ENCODE results near the gene ADRB1. TPM values are rescaled to one million over a fixed set of nuclear protein-coding genes. Genes with fewer than 3 reads are reported as not detected.

ADRB1 gene
- total RNA-seq, 4 donors from 2014 or later = 3.1 to 8.0 (median 4.6) TPM; not detected in 1

GRCh38 chr10:114015708-114016107 is 28.0 kb upstream of the ADRB1 start:
- DNase-seq = no peak
- no peak overlapping the region for H3K27ac ChIP-seq
- TF ChIP-seq POLR2A (IDR thresholded peaks at IDR 0.05) = no peak
- TF ChIP-seq, protein P1, sequence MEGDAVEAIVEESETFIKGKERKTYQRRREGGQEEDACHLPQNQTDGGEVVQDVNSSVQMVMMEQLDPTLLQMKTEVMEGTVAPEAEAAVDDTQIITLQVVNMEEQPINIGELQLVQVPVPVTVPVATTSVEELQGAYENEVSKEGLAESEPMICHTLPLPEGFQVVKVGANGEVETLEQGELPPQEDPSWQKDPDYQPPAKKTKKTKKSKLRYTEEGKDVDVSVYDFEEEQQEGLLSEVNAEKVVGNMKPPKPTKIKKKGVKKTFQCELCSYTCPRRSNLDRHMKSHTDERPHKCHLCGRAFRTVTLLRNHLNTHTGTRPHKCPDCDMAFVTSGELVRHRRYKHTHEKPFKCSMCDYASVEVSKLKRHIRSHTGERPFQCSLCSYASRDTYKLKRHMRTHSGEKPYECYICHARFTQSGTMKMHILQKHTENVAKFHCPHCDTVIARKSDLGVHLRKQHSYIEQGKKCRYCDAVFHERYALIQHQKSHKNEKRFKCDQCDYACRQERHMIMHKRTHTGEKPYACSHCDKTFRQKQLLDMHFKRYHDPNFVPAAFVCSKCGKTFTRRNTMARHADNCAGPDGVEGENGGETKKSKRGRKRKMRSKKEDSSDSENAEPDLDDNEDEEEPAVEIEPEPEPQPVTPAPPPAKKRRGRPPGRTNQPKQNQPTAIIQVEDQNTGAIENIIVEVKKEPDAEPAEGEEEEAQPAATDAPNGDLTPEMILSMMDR (IDR thresholded peaks at IDR 0.05) = no peak
- no peaks in the 10 kb centered on the region for H3K27me3 ChIP-seq
- no peaks in the 10 kb centered on the region for H3K36me3 ChIP-seq
- H3K4me1 ChIP-seq = no peaks in the 10 kb centered on the region
- H3K4me3 ChIP-seq = no peak overlapping the region
- H3K9me3 ChIP-seq = no peaks in the 10 kb centered on the region

DNA sequence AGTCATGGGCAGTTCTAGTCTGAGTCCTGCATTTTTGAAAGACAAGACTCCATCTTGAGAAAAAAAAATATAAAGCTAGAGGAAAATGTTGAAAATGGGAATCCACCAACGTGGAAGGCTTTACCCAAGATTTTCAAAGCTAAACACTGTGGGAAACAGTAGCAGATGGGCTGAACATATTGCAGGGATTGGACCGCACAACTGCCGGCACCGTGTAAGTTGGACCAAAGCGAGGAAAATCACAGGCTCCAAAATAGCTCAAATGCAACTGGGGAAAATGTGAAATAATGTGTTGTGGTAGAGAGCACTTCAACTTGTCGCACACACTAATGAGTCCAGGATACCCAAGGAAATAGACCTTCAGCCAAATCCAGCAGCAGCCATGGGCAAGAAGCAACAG is 26.4 kb upstream of the ADRB1 start:
- H3K27me3 ChIP-seq = no peaks in the 10 kb centered on the region
- no peak for TF ChIP-seq POLR2A (IDR thresholded peaks at IDR 0.05)
- TF ChIP-seq, protein P1 (IDR thresholded peaks at IDR 0.05) = no peak
- H3K27ac ChIP-seq = no peak overlapping the region
- H3K36me3 ChIP-seq = no peaks in the 10 kb centered on the region
- H3K4me3 ChIP-seq = no peak overlapping the region
- H3K9me3 ChIP-seq = no peaks in the 10 kb centered on the region
- no peak for DNase-seq
- no peaks in the 10 kb centered on the region for H3K4me1 ChIP-seq

GRCh38 chr10:114017873-114018272 is 25.8 kb upstream of the ADRB1 start:
- DNase-seq = no peak
- no peaks in the 10 kb centered on the region for H3K27me3 ChIP-seq
- H3K27ac ChIP-seq = no peak overlapping the region
- TF ChIP-seq, protein P1 (IDR thresholded peaks at IDR 0.05) = no peak
- no peaks in the 10 kb centered on the region for H3K4me1 ChIP-seq
- H3K36me3 ChIP-seq = no peaks in the 10 kb centered on the region
- no peak overlapping the region for H3K4me3 ChIP-seq
- H3K9me3 ChIP-seq = no peaks in the 10 kb centered on the region

- Histone ChIP-seq H3K36me3 (no peaks in the 10 kb centered on the region), H3K27ac (no peak overlapping the region), H3K9me3 (no peaks in the 10 kb centered on the region), H3K4me3 (no peak overlapping the region), H3K4me1 (no peaks in the 10 kb centered on the region), H3K27me3 (no peaks in the 10 kb centered on the region)
- DNase-seq = no peak
- TF ChIP-seq, protein P1 (IDR thresholded peaks at IDR 0.05) = no peak
- TF ChIP-seq POLR2A (IDR thresholded peaks at IDR 0.05) = no peak
Observed at GRCh38 chr10:114019226-114019625, 24.4 kb upstream of the ADRB1 start.

DNA sequence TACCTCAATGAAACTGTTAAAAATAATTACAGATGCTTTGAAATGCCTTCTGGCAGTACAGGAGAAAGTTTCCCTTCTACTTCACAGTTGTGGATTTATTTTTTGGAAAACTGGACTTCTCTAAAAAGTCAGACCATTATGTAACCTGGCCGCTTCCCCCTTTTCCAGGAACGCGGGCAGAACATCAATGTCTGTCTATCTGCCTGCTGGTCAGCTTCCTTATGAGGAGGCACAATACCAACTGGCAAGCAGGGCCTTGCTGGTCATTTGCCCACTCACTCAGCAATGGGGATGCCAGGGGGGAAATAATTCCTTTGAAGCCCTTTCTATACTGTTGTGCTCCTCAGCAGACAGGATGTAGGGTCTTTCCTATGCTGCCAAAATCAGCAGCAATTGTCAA is 22.5 kb upstream of the ADRB1 start:
- Histone ChIP-seq H3K27me3 (no peaks in the 10 kb centered on the region), H3K36me3 (no peaks in the 10 kb centered on the region), H3K27ac (no peak overlapping the region), H3K4me3 (no peak overlapping the region), H3K9me3 (no peaks in the 10 kb centered on the region), H3K4me1 (peaks cover 0 to 11% (median 3%) of the 10 kb centered on the region in 4 donors)
- TF ChIP-seq POLR2A (IDR thresholded peaks at IDR 0.05) = no peak
- TF ChIP-seq, protein P1 (IDR thresholded peaks at IDR 0.05) = no peak
- no peak for DNase-seq

Measured in Peyer's patch (tissue), 4 donors.